VCaP (cell line): Measurements from ENCODE around the gene SARDH.

ENCODE experiments used
- H3K27ac ChIP-seq: fragments of 450-650 bp; 2 replicates; pipeline ENCODE4 v1.5.1; 2017
- CTCF ChIP-seq: fragments of 450-650 bp; conservative IDR thresholded peaks from 2 replicates; pipeline ENCODE4 v1.5.1; 2017; ENCODE audit warnings: mild to moderate bottlenecking, moderate library complexity

Gene SARDH

DNA sequence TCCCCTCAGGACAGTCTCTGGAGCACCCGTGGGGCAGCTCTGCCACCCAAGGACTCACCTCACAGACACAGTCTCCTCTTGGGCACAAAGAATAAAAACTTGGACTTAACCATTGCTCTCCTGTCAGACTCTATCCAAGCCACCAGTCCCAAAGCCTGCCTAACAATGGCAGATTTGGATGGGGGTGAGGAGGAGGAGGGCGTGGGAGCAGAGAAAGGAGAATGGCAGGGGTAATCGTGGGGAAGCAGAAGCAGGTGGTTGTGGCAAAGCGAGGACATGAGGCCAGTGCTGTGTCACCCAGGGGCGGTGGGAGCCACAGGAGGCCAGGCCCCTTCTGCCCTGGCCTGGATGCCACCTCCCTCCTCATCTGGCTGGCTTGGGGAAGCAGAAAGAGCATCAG lies 123.5 kb downstream of the SARDH start:
- TF ChIP-seq CTCF, result no peak

GRCh38 chr9:133614056-133614455 lies 124.1 kb downstream of the SARDH start:
- no peak for TF ChIP-seq CTCF
- H3K27ac ChIP-seq, result no peak overlapping the region

More for the DNA sequence above, 123.5 kb downstream of the SARDH start:
- H3K27ac ChIP-seq, result no peak overlapping the region
